OCI-LY7 (cell line): ENCODE results near the gene DISP2. TPM values are rescaled to one million over a fixed set of nuclear protein-coding genes. Genes with fewer than 3 reads are reported as not detected.

Source experiments
- BruUV-seq: library from RNA; stranded (reverse); fragments of 400-500 nt; replicated peaks from 2 replicates; lab custom pipeline; 2021; lab: Mats Ljungman, UMichigan
- CTCF ChIA-PET: fragments of 300-600 bp; sonication (Branson Sonifier 250); formaldehyde crosslinking; loops from one replicate; lab custom pipeline; 2022; ENCODE audit warnings: antibody characterized with exemption; ENCODE audit not compliant: unreplicated experiment; lab: Charles Lee
- POLR2A ChIA-PET: fragments of 300-600 bp; sonication (Branson Sonifier 250); formaldehyde crosslinking; loops from one replicate; lab custom pipeline; 2022; ENCODE audit warnings: antibody characterized with exemption; lab: Charles Lee
- DNase-seq: peaks from one replicate; pipeline ENCODE4 v3.0.0-alpha.2; 2015; ENCODE audit warnings: low spot score
- H2AFZ ChIP-seq: fragments of 200-600 bp; sonication (generic), shearing (Covaris generic); 2 replicates; pipeline ENCODE4 v1.6.1; 2014; ENCODE audit warnings: mild to moderate bottlenecking, antibody characterized with exemption, low read length, moderate library complexity
- H3K27ac ChIP-seq: fragments of 200-600 bp; sonication (generic); 2 replicates; pipeline ENCODE4 v1.5.1; 2014; ENCODE audit warnings: mixed run types, low read depth, mild to moderate bottlenecking, moderate library complexity, low read length, inconsistent platforms; ENCODE audit not compliant: poor library complexity, severe bottlenecking
- H3K36me3 ChIP-seq: fragments of 200-600 bp; sonication (generic); 2 replicates; pipeline ENCODE4 v1.6.1; 2014; ENCODE audit warnings: mild to moderate bottlenecking, antibody characterized with exemption, low read length, moderate library complexity, mixed read lengths; ENCODE audit not compliant: insufficient read depth
- H3K4me1 ChIP-seq: fragments of 200-600 bp; sonication (generic); 2 replicates; pipeline ENCODE4 v1.5.1; 2014; ENCODE audit warnings: mild to moderate bottlenecking, low read length; ENCODE audit not compliant: insufficient read depth, poor library complexity, severe bottlenecking
- H3K4me2 ChIP-seq: fragments of 200-600 bp; sonication (generic); 2 replicates; pipeline ENCODE4 v1.6.1; 2014; ENCODE audit warnings: mild to moderate bottlenecking, low read length
- H3K4me3 ChIP-seq: fragments of 200-600 bp; sonication (generic); 2 replicates; pipeline ENCODE4 v1.5.1; 2014; ENCODE audit warnings: mild to moderate bottlenecking, low read depth, low read length; ENCODE audit not compliant: poor library complexity, severe bottlenecking
- H3K79me2 ChIP-seq: fragments of 200-600 bp; sonication (generic); 2 replicates; pipeline ENCODE4 v1.6.1; 2016; ENCODE audit warnings: low read depth, mild to moderate bottlenecking, low read length, moderate library complexity, mixed read lengths; ENCODE audit not compliant: insufficient read depth
- H3K9me2 ChIP-seq: fragments of 200-600 bp; sonication (generic); 2 replicates; pipeline ENCODE4 v1.6.1; 2016; ENCODE audit warnings: mild to moderate bottlenecking, low read length, mixed read lengths; ENCODE audit not compliant: insufficient read depth
- H3K9me3 ChIP-seq: fragments of 200-600 bp; sonication (generic); 2 replicates; pipeline ENCODE4 v1.6.1; 2014; ENCODE audit warnings: mild to moderate bottlenecking, mixed run types, low read length, mixed read lengths
- H4K20me1 ChIP-seq: fragments of 200-600 bp; sonication (generic); 2 replicates; pipeline ENCODE4 v1.6.1; 2014; ENCODE audit warnings: mild to moderate bottlenecking, antibody characterized with exemption, low read length, moderate library complexity, mixed read lengths; ENCODE audit not compliant: insufficient read depth
- EZH2phosphoT487 ChIP-seq: fragments of 200-600 bp; sonication (generic); IDR thresholded peaks from 2 replicates; pipeline ENCODE4 v1.6.1; 2018; ENCODE audit warnings: low read depth, borderline replicate concordance, mild to moderate bottlenecking, mixed run types, antibody characterized with exemption, low read length, moderate library complexity, mixed read lengths
- intact Hi-C: fragments of 100-400 bp; cut with micrococcal nuclease; formaldehyde crosslinking; loops from one replicate; pipeline ENCODE4 v1.10.0; 2022; ENCODE audit not compliant: unreplicated experiment
- total RNA-seq, 2 experiments: library from RNA; depleted of rRNA in 1 of 2; stranded (reverse); fragments of >200 nt in 1 of 2; shearing (Covaris generic) in 1 of 2; gene quantifications; 2 replicates each; pipeline ENCODE4 v1.2.3, GENCODE V29; 2014 to 2022
- TF ChIP-seq, protein P1 (sequence below): fragments of 200-600 bp; sonication (generic); conservative IDR thresholded peaks from 2 replicates; pipeline ENCODE4 v1.5.1; 2014; ENCODE audit warnings: mild to moderate bottlenecking, antibody characterized with exemption, low read length, moderate library complexity, mixed read lengths

Gene DISP2
- total RNA-seq, 2 experiments from 2014 or later, result 0.03 to 0.25 TPM

- ChIA-PET POLR2A (no interaction called here), CTCF (no interaction called here)
- TF ChIP-seq, protein P1, sequence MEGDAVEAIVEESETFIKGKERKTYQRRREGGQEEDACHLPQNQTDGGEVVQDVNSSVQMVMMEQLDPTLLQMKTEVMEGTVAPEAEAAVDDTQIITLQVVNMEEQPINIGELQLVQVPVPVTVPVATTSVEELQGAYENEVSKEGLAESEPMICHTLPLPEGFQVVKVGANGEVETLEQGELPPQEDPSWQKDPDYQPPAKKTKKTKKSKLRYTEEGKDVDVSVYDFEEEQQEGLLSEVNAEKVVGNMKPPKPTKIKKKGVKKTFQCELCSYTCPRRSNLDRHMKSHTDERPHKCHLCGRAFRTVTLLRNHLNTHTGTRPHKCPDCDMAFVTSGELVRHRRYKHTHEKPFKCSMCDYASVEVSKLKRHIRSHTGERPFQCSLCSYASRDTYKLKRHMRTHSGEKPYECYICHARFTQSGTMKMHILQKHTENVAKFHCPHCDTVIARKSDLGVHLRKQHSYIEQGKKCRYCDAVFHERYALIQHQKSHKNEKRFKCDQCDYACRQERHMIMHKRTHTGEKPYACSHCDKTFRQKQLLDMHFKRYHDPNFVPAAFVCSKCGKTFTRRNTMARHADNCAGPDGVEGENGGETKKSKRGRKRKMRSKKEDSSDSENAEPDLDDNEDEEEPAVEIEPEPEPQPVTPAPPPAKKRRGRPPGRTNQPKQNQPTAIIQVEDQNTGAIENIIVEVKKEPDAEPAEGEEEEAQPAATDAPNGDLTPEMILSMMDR, result no peak
- no peak for DNase-seq
- peaks cover 4% of the 10 kb centered on the region for H3K4me1 ChIP-seq
- no peak overlapping the region for H2AFZ ChIP-seq
- no peaks in the 10 kb centered on the region for H3K79me2 ChIP-seq
- no peaks in the 10 kb centered on the region for H3K9me3 ChIP-seq
- H3K4me3 ChIP-seq, result no peak overlapping the region
- H3K4me2 ChIP-seq, result no peak overlapping the region
- H3K27ac ChIP-seq, result no peak overlapping the region
- no peaks in the 10 kb centered on the region for H3K9me2 ChIP-seq
- no TSS peak for BruUV-seq
- H4K20me1 ChIP-seq, result no peaks in the 10 kb centered on the region
- no peaks in the 10 kb centered on the region for H3K36me3 ChIP-seq
- intact Hi-C loops, result no loop called here
These were observed 12.0 kb upstream of the DISP2 start for GRCh38 chr15:40345867-40346578.

- Histone ChIP-seq H3K4me3 (no peak overlapping the region), H3K4me2 (no peak overlapping the region), H3K4me1 (peaks cover 4% of the 10 kb centered on the region), H2AFZ (no peak overlapping the region), H3K36me3 (no peaks in the 10 kb centered on the region), H3K27ac (no peak overlapping the region), H3K9me2 (no peaks in the 10 kb centered on the region), H3K9me3 (no peaks in the 10 kb centered on the region), H3K79me2 (no peaks in the 10 kb centered on the region), H4K20me1 (no peaks in the 10 kb centered on the region)
- CTCF ChIA-PET, result no interaction called here
- no peak for DNase-seq
- no TSS peak for BruUV-seq
- POLR2A ChIA-PET, result no interaction called here
- TF ChIP-seq, protein P1, result no peak
- TF ChIP-seq EZH2phosphoT487, result no peak
- intact Hi-C loops, result no loop called here
These were observed 11.2 kb upstream of the DISP2 start for GRCh38 chr15:40346579-40347558.
